RPMI8226 (cell line): ENCODE results near the gene GUCY1A2.
"Not testable (repeated sequence)": the region's sequence is repeated elsewhere in the genome, so short reads cannot be mapped to it uniquely, and the experiment has no call there.

Source experiments
- DNase-seq: peaks from one replicate; pipeline ENCODE4 v3.0.0-alpha.2; 2015

GUCY1A2 gene

DNA sequence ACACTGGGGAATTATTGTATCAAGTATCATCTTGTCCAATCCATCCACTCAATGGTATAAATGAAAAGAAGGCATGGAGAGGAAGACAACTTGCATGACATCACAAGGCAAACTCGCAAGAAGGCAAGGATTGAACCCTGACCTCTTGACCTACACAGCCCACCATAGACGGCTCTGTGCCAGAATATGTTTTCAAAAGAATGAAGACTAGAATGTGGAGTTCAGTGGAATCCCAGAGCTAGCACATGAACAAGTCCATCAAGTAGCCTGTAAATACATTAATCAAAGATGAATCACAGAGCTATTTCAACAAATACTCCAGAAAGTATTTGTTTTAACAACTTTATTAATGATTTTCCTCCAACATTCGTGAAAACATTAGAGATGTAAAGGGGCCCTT lies 189.7 kb downstream of the GUCY1A2 start:
- no peak for DNase-seq

GRCh38 chr11:106827687-106828086 lies 190.6 kb downstream of the GUCY1A2 start:
- DNase-seq, result no peak

GRCh38 chr11:106826558-106826957 lies 191.7 kb downstream of the GUCY1A2 start:
- not testable (repeated sequence) for DNase-seq

DNA sequence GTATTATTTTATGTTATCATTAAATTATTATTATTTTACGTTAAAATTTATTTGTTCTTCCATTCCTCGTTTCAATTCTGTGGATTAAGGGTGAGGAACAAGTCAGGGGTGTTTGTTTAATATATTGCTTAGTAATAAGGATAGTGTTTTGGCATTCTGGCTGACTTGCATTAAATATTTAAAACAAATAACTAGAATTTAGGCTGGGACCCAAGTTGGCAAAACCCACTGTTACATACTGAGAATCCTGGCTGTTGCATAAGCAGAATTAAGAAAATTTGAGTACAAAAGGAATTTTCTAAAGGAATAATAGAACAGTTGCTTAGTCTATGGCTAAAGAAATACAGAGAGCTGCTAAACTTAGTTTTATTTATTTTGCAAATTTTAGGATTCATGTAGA lies 196.4 kb downstream of the GUCY1A2 start:
- DNase-seq, result no peak

GRCh38 chr11:106821291-106821690 lies 197.0 kb downstream of the GUCY1A2 start:
- DNase-seq, result no peak

- no peak for DNase-seq
Observed at GRCh38 chr11:106818443-106818842, 199.8 kb downstream of the GUCY1A2 start.

- no peak for DNase-seq
Observed at GRCh38 chr11:106815209-106815608, 203.1 kb downstream of the GUCY1A2 start.

DNA sequence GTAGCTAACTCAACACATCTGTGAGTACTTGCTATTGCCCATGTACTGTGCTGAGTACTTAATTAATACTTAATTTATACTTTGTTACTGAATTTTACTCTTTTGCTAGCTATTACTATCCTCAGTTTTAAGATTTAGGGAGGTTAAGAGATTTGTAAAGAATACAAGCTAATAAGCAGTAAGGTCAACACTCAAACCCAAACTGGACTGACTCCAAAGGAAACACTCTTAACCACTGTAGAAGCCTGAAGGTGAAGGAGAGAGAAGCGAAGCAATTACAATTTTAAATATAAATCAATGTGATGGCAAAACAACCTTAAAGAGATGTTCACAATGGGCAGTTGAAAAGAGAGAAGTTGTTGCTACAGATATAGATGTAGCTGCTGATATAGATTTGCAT lies 204.5 kb downstream of the GUCY1A2 start:
- DNase-seq, result no peak

- no peak for DNase-seq
Observed at GRCh38 chr11:106794058-106794457, 224.2 kb downstream of the GUCY1A2 start.

GRCh38 chr11:106789406-106789805 lies 228.9 kb downstream of the GUCY1A2 start:
- no peak for DNase-seq

GRCh38 chr11:106787454-106787853 lies 230.8 kb downstream of the GUCY1A2 start:
- DNase-seq, result no peak

DNA sequence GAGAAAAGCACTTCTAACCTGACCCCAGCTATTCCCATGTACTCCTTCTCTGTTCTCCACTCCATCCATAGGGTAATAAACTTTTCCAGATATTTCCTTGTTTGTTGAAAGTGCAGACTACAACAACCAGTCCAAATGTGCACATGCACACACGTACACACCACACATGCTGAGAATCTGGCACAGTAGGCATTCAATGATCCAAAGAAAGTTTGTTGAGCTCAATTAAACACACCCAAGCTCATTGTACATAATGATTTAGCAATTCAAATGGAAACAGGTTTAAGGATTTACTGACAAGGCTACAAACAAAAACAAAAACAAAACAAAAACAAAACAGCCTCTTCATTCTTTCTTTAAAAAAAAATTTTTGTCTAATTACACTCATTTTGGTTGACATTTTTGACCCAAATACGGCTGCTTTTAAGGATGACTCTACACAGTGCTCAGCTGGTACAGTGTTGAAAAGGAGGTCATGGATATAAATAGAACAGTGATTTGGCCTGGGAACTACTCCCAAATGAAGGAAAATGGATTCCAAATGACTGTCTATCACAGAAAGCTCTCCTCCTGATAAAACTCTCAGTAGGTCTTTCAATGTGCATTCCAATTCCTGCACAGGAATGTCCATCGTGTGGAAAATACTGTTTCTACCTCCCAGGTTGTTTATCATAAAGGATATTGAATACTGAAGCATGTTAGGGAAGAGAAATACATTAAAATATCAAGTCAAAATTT lies 232.2 kb downstream of the GUCY1A2 start:
- DNase-seq, result no peak

GRCh38 chr11:106777302-106777701 lies 241.0 kb downstream of the GUCY1A2 start:
- DNase-seq, result not testable (repeated sequence)

- no peak for DNase-seq
Observed at GRCh38 chr11:106770489-106771085, 247.7 kb downstream of the GUCY1A2 start.

DNA sequence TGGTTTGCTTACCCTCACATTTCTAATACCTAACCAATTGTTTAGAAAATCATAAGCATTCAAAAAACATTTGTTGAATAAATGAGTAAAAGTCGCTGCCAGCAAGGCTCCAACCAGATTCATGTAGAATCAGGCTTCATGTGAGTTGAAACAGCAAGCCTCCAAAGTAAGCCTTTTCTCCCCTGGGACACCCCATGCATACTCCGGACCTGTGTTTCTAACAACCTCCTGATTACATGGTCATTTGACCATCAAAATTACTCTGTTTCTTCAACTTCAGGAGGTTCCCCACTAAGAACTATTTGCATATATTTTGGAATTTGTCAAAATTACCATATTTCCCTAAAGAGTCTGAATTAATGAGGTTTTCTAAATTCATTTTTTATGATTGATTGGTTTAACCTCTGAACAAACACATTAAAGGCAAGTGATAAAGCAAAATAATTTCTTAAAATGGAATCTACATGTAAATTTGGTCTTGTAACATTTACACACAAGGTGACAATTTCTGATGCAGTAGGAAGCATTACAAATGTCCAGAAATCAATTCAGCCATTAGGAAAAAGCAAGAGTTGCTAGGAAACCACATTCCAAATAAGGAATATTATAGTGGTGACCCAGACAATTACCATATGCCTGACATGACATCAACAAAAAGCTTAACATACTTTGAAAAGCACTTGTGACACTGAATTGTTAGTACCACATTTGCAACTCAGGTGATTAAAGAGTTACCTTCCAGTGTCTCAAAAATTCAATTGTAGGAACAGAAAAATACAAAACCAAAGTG lies 252.6 kb downstream of the GUCY1A2 start:
- no peak for DNase-seq

- DNase-seq, result no peak
Observed at GRCh38 chr11:106763501-106763900, 254.8 kb downstream of the GUCY1A2 start.

DNA sequence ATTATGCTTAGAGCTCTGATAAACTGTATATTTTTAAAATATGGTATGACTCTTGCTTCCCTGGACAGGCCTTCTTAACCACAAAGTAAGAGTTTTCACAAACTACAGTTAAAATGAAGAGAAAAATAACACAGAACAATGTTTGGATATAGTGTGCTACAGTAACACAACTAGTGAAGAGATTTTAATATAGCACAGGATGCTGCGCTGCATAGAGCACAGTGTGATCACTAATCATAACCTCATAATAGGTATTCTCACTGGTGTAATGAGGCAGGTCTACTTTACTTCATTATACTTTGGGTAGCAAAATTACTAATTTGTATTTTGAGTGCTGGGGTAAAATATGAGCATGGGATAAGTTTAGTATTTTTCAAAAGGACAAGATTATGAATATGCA lies 256.5 kb downstream of the GUCY1A2 start:
- DNase-seq, result no peak

DNA sequence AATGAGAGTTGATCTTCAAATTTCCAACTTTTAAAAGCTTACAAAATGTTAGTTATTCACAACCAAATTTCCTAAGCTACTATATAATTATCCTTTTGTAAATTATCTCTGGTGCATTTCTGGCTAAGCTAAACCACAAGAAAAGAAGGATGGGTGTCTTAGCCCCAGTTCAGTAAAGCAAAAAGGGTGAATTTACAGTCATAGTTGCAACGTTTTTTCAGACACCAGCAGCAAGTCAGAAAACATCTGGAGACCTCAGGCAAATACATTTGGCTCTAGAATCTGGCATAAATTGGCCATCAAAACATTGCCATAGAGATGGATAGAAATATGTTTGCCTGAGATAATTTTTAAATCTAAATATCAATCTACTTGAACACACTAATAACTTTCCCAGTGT lies 257.0 kb downstream of the GUCY1A2 start:
- no peak for DNase-seq

DNA sequence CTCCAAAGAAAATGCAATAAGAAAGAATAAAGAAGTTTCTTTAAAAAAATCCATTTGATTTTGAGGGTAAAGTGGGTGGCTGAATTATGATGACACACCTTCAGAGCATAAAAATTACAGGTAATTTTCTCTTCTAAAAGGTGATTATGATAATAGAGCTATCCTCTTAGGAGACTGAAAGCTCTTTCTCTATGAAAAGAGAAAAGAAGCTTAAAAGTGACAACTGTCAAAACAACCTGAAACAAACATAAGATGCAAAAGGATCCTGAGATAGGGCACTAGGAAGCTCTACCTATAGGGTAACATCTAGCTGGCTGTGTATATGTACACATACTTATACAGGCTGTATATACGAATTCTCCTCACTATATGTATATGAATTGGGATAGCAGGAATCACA lies 270.2 kb downstream of the GUCY1A2 start:
- no peak for DNase-seq

GRCh38 chr11:106745941-106746340 lies 272.3 kb downstream of the GUCY1A2 start:
- no peak for DNase-seq

- no peak for DNase-seq
Observed at GRCh38 chr11:106733635-106734034, 284.6 kb downstream of the GUCY1A2 start.

- DNase-seq, result no peak
Observed at GRCh38 chr11:106728859-106729258, 289.4 kb downstream of the GUCY1A2 start.

DNA sequence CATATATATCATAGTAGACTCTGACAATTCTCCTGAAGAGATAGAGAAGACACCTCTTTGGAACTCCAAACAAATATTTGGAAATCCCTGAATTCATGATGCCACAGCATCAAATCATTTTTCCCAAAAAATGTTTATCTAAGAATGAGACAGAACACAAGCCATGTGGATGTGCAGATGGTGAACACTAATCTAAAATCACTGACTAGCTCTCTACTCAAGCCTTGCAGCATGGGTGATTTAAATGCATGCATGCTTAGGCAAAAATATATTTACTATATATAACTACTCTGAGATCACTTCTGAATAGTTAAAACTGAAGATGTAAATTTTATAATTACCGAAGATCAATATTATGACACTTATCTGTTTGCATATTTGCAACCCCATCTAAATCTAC lies 289.9 kb downstream of the GUCY1A2 start:
- no peak for DNase-seq

DNA sequence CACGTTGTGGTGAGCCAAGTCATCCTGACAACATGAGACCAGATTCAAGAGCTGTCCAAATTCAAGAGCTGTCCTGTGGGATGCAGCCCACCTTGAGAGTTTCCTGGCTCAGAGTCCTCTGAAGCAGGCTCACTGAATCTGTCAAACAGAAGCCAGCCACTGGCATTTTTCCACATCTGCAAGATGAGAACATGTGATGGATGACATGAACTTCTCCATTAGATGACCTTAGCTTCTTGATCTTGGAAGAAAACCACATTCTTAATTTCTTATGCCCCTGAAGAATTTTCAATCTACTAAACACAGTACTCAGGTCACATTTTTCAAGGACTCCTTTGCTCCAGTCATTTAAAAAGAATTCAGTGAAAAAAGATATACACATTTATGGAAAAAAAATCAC lies 291.0 kb downstream of the GUCY1A2 start:
- DNase-seq, result no peak
